GM23338 (cell line): ENCODE measurements around the gene LY86. TPM values are rescaled to one million over a fixed set of nuclear protein-coding genes. Genes with fewer than 3 reads are reported as not detected.

Source experiments
- ATAC-seq: fragments of 200-7000 bp; cut with Tn5 transposase; 3 replicates; pipeline ENCODE4 v1.9.1; 2020
- DNase-seq: peaks from one replicate; pipeline ENCODE4 v3.0.0-alpha.2; 2015; ENCODE audit warnings: low spot score
- H2AFZ ChIP-seq: fragments of 200-600 bp; sonication (generic); 2 replicates; pipeline ENCODE4 v1.8.0; 2016; ENCODE audit warnings: antibody characterized with exemption, mild to moderate bottlenecking, moderate library complexity
- H3F3A ChIP-seq: fragments of 200-600 bp; sonication (generic); replicated peaks from 2 replicates; pipeline ENCODE4 v1.8.0; 2017; ENCODE audit warnings: antibody characterized with exemption, mixed run types, low read depth
- H3K27ac ChIP-seq: fragments of 200-600 bp; sonication (generic); 2 replicates; pipeline ENCODE4 v1.6.1; 2016; ENCODE audit warnings: low read depth
- H3K27me3 ChIP-seq: fragments of 200-600 bp; sonication (generic); 2 replicates; pipeline ENCODE4 v1.8.0; 2016; ENCODE audit warnings: mild to moderate bottlenecking, mixed run types, moderate library complexity; ENCODE audit not compliant: insufficient read depth
- H3K36me3 ChIP-seq: fragments of 200-600 bp; sonication (generic); 2 replicates; pipeline ENCODE4 v1.8.0; 2016; ENCODE audit warnings: mild to moderate bottlenecking; ENCODE audit not compliant: insufficient read depth
- H3K4me1 ChIP-seq: fragments of 200-600 bp; sonication (generic); 2 replicates; pipeline ENCODE4 v1.8.0; 2016; ENCODE audit warnings: mild to moderate bottlenecking, moderate library complexity; ENCODE audit not compliant: insufficient read depth
- H3K4me2 ChIP-seq: fragments of 200-600 bp; sonication (generic); 2 replicates; pipeline ENCODE4 v1.7.1; 2017; ENCODE audit warnings: mixed run types
- H3K4me3 ChIP-seq: fragments of 200-600 bp; sonication (generic); 2 replicates; pipeline ENCODE4 v1.6.1; 2016; ENCODE audit warnings: mixed run types
- H3K79me2 ChIP-seq: fragments of 200-600 bp; sonication (generic); replicated peaks from 2 replicates; pipeline ENCODE4 v1.8.0; 2017; ENCODE audit warnings: mild to moderate bottlenecking; ENCODE audit not compliant: insufficient read depth
- H3K9me2 ChIP-seq: fragments of 200-600 bp; sonication (generic); 2 replicates; pipeline ENCODE4 v1.8.0; 2017; ENCODE audit not compliant: insufficient read depth
- H4K20me1 ChIP-seq: fragments of 200-600 bp; sonication (generic); replicated peaks from 2 replicates; pipeline ENCODE4 v1.8.0; 2017; ENCODE audit warnings: mild to moderate bottlenecking; ENCODE audit not compliant: insufficient read depth
- H3K27ac Mint-ChIP-seq: 2 replicates; pipeline ENCODE4 v1.8.0; 2020; ENCODE audit warnings: inconsistent platforms, mild to moderate bottlenecking, moderate library complexity, mixed read lengths
- H3K27me3 Mint-ChIP-seq: 3 replicates; pipeline ENCODE4 v1.8.0; 2022; ENCODE audit warnings: low read depth, mild to moderate bottlenecking, moderate library complexity, mixed read lengths, inconsistent platforms; ENCODE audit not compliant: insufficient read depth, poor library complexity
- H3K36me3 Mint-ChIP-seq: 3 replicates; pipeline ENCODE4 v1.8.0; 2021; ENCODE audit warnings: low read depth, mild to moderate bottlenecking, inconsistent platforms, moderate library complexity, mixed read lengths
- H3K4me1 Mint-ChIP-seq: 3 replicates; pipeline ENCODE4 v1.8.0; 2020; ENCODE audit warnings: mild to moderate bottlenecking, inconsistent platforms, mixed read lengths
- H3K4me3 Mint-ChIP-seq: 3 replicates; pipeline ENCODE4 v1.8.0; 2021; ENCODE audit warnings: moderate library complexity, mild to moderate bottlenecking, inconsistent platforms, mixed read lengths
- H3K9me3 Mint-ChIP-seq: 3 replicates; pipeline ENCODE4 v1.8.0; 2020; ENCODE audit warnings: moderate library complexity, mild to moderate bottlenecking, inconsistent platforms, mixed read lengths
- CREB1 ChIP-seq: fragments of 250-450 bp; sonication (Bioruptor Pico); IDR thresholded peaks from 2 replicates; pipeline ENCODE4 v1.5.0; 2020; ENCODE audit warnings: low read depth, mild to moderate bottlenecking, moderate library complexity
- EZH2 ChIP-seq: fragments of 200-600 bp; sonication (generic); IDR thresholded peaks from one replicate; pipeline ENCODE4 v1.8.0; 2017; ENCODE audit warnings: antibody characterized with exemption, mild to moderate bottlenecking, low read depth; ENCODE audit not compliant: unreplicated experiment
- EZH2phosphoT487 ChIP-seq: fragments of 200-600 bp; sonication (generic); IDR thresholded peaks from one replicate; pipeline ENCODE4 v1.8.1; 2018; ENCODE audit warnings: antibody characterized with exemption; ENCODE audit not compliant: unreplicated experiment
- JUNB ChIP-seq: IDR thresholded peaks from one replicate; pipeline ENCODE4 v1.6.1; 2016; ENCODE audit warnings: antibody characterized with exemption; ENCODE audit not compliant: unreplicated experiment
- polyA plus RNA-seq: library from polyadenylated mRNA; unstranded; fragments of >200 nt; fragmentation: Nextera tagmentation; extraction: Ambion mirVana; gene quantifications from 2 replicates; pipeline ENCODE4 v1.2.1, GENCODE V29; 2016
- total RNA-seq: library from RNA; depleted of rRNA; stranded (reverse); fragments of >200 nt; shearing (Covaris generic); gene quantifications from 2 replicates; pipeline ENCODE4 v1.2.3, GENCODE V29; 2014
- TF ChIP-seq, protein P1 (sequence below): IDR thresholded peaks from 2 replicates; pipeline ENCODE4 v1.6.1; 2016; ENCODE audit warnings: antibody characterized with exemption
- TF ChIP-seq, protein P2 (sequence below), 2 experiments: fragments of 200-600 bp in 1 of 2; sonication (generic) in 1 of 2; conservative IDR thresholded peaks; 2 replicates each; pipeline versions ENCODE4 v1.5.1 to v1.6.1; 2016 to 2017; ENCODE audit warnings: antibody characterized with exemption in 2 of 2, low read depth in 2 of 2, mild to moderate bottlenecking in 2 of 2, moderate library complexity in 1 of 2

The LY86 gene
- total and polyA plus RNA-seq, 2 experiments from 2014 or later, result 0.29 TPM; not detected in 1

GRCh38 chr6:6676910-6677441 lies 88.5 kb downstream of the LY86 start:
- Histone ChIP-seq H3K9me2 (no peaks in the 10 kb centered on the region), H3K27me3 (no peaks in the 10 kb centered on the region), H3K27ac (no peak overlapping the region), H3K4me3 (no peak overlapping the region), H4K20me1 (no peaks in the 10 kb centered on the region), H3K4me1 (peaks cover 12% of the 10 kb centered on the region; the same call in 1 of the 2 replicates), H3K79me2 (no peaks in the 10 kb centered on the region), H3K36me3 (no peaks in the 10 kb centered on the region), H3F3A (no peaks in the 10 kb centered on the region), H2AFZ (peak overlapping the region; percentile 68; the same call in 1 of the 2 replicates), H3K4me2 (no peak overlapping the region)
- Mint-ChIP-seq H3K36me3 (no peaks in the 10 kb centered on the region), H3K27me3 (peaks cover 4% of the 10 kb centered on the region), H3K4me1 (peaks cover 27% of the 10 kb centered on the region), H3K4me3 (no peak overlapping the region), H3K9me3 (no peaks in the 10 kb centered on the region), H3K27ac (peak overlapping the region; percentile 2; the same call in 1 of the 2 replicates)
- DNase-seq, result peak; percentile 84
- ATAC-seq, result peak; percentile 69
- TF ChIP-seq, protein P1, sequence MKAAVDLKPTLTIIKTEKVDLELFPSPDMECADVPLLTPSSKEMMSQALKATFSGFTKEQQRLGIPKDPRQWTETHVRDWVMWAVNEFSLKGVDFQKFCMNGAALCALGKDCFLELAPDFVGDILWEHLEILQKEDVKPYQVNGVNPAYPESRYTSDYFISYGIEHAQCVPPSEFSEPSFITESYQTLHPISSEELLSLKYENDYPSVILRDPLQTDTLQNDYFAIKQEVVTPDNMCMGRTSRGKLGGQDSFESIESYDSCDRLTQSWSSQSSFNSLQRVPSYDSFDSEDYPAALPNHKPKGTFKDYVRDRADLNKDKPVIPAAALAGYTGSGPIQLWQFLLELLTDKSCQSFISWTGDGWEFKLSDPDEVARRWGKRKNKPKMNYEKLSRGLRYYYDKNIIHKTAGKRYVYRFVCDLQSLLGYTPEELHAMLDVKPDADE, result no peak
- TF ChIP-seq, protein P2, sequence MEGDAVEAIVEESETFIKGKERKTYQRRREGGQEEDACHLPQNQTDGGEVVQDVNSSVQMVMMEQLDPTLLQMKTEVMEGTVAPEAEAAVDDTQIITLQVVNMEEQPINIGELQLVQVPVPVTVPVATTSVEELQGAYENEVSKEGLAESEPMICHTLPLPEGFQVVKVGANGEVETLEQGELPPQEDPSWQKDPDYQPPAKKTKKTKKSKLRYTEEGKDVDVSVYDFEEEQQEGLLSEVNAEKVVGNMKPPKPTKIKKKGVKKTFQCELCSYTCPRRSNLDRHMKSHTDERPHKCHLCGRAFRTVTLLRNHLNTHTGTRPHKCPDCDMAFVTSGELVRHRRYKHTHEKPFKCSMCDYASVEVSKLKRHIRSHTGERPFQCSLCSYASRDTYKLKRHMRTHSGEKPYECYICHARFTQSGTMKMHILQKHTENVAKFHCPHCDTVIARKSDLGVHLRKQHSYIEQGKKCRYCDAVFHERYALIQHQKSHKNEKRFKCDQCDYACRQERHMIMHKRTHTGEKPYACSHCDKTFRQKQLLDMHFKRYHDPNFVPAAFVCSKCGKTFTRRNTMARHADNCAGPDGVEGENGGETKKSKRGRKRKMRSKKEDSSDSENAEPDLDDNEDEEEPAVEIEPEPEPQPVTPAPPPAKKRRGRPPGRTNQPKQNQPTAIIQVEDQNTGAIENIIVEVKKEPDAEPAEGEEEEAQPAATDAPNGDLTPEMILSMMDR (conservative IDR thresholded peaks at IDR 0.05; ENCODE audit: low read depth in 2 of 2), result peak; percentile 91 to 95

- Mint-ChIP-seq H3K27ac (no peak overlapping the region), H3K4me3 (no peak overlapping the region), H3K9me3 (no peaks in the 10 kb centered on the region), H3K27me3 (peaks cover 6% of the 10 kb centered on the region), H3K4me1 (peaks cover 33% of the 10 kb centered on the region), H3K36me3 (no peaks in the 10 kb centered on the region)
- TF ChIP-seq, protein P2 (conservative IDR thresholded peaks at IDR 0.05; ENCODE audit: low read depth in 2 of 2), result no peak
- no peak for TF ChIP-seq EZH2
- no peak for TF ChIP-seq JUNB
- no peak for TF ChIP-seq EZH2phosphoT487
- TF ChIP-seq CREB1, result no peak
- Histone ChIP-seq H3K27me3 (no peaks in the 10 kb centered on the region), H3K27ac (no peak overlapping the region), H4K20me1 (no peaks in the 10 kb centered on the region), H3K4me2 (no peak overlapping the region), H3K4me1 (peaks cover 12% of the 10 kb centered on the region; the same call in 1 of the 2 replicates), H3F3A (no peaks in the 10 kb centered on the region), H3K36me3 (no peaks in the 10 kb centered on the region), H3K4me3 (no peak overlapping the region), H3K79me2 (no peaks in the 10 kb centered on the region), H3K9me2 (no peaks in the 10 kb centered on the region), H2AFZ (0 out of 2 replicates have a peak overlapping the region, but pooled peaks have one; percentile 25)
- no peak for DNase-seq
- ATAC-seq, result no peak
Observed at GRCh38 chr6:6678185-6678671, 89.7 kb downstream of the LY86 start.
